ENCODE results near the gene ZNF740.
A peak's percentile ranks its signal among the peaks of the same experiment; 100 is the strongest.

ZNF740 gene

DNA sequence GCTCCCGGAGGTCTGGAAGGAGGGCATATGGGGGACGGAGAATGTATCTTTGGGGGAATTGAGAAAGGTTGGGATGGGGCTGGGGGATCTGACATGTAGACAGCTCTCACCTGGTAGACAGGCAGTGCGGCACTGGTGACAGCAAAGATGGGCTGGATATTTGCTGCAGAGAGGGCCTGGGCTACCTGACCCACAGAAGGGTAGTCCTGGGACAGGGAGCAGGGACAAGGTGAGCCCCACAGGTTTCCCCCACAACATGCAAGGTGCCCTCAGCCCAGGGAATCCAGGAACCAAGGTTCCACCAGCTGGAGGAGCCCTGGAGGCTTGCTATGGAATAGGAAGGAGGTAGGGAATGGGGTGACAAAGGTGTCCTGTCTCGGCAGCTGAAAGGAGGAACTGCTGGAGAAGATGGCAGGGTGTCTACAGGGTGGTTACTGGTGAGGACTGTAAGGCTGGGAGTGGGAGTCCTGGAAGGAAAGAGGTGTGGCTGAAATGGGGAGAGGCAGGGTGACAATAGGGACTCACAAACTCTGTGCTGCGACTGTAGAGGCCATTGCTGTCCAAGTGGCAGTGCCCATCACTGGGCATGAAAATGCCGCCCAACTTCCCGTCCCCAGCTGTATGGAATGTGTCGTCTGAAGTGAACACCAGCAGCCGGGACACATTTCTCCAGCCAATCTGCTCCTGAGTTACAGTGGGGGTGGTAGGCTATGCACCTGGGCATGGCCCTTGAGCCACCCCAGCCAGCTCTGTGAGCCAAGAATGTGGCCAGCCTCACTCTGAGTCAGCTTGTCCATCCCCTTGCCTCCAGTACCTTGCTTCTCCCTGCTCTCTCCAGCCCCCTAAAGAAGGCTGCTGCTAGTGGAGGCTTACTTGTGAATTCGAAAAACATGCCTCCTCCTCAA is 15.2 kb downstream of the ZNF740 start:
- H3K27ac ChIP-seq (ENCODE audit: low read depth, low read length), result no peak overlapping the region
- no peaks in the 10 kb centered on the region for H3K9me3 ChIP-seq (ENCODE audit: control insufficient read depth, insufficient read depth, low read length)
- H3K27me3 ChIP-seq (ENCODE audit: control insufficient read depth, low read length), result no peaks in the 10 kb centered on the region
- peaks cover 40% of the 10 kb centered on the region for H3K4me1 ChIP-seq (ENCODE audit: control insufficient read depth, low read length)
- H3K79me2 ChIP-seq (ENCODE audit: control insufficient read depth, low read length), result no peaks in the 10 kb centered on the region
- H4K20me1 ChIP-seq (ENCODE audit: control insufficient read depth, insufficient read depth, low read depth, low read length), result no peaks in the 10 kb centered on the region
- H3K4me2 ChIP-seq (ENCODE audit: low read length), result no peak overlapping the region
- peaks cover 12% of the 10 kb centered on the region for H3F3A ChIP-seq (ENCODE audit: control insufficient read depth, insufficient read depth)
- peaks cover 49% of the 10 kb centered on the region for H3K36me3 ChIP-seq (ENCODE audit: control insufficient read depth, low read length)
- H3K4me3 ChIP-seq (ENCODE audit: low read length), result no peak overlapping the region
- H3K9me2 ChIP-seq (replicated peaks; ENCODE audit: control insufficient read depth, low read length), result no peaks in the 10 kb centered on the region
- TF ChIP-seq, protein P1, sequence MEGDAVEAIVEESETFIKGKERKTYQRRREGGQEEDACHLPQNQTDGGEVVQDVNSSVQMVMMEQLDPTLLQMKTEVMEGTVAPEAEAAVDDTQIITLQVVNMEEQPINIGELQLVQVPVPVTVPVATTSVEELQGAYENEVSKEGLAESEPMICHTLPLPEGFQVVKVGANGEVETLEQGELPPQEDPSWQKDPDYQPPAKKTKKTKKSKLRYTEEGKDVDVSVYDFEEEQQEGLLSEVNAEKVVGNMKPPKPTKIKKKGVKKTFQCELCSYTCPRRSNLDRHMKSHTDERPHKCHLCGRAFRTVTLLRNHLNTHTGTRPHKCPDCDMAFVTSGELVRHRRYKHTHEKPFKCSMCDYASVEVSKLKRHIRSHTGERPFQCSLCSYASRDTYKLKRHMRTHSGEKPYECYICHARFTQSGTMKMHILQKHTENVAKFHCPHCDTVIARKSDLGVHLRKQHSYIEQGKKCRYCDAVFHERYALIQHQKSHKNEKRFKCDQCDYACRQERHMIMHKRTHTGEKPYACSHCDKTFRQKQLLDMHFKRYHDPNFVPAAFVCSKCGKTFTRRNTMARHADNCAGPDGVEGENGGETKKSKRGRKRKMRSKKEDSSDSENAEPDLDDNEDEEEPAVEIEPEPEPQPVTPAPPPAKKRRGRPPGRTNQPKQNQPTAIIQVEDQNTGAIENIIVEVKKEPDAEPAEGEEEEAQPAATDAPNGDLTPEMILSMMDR (IDR thresholded peaks at IDR 0.05; ENCODE audit: low read depth, low read length, poor library complexity, severe bottlenecking), result no peak
- no peak for TF ChIP-seq EZH2phosphoT487 (IDR thresholded peaks at IDR 0.05; ENCODE audit: borderline replicate concordance, low read length)

DNA sequence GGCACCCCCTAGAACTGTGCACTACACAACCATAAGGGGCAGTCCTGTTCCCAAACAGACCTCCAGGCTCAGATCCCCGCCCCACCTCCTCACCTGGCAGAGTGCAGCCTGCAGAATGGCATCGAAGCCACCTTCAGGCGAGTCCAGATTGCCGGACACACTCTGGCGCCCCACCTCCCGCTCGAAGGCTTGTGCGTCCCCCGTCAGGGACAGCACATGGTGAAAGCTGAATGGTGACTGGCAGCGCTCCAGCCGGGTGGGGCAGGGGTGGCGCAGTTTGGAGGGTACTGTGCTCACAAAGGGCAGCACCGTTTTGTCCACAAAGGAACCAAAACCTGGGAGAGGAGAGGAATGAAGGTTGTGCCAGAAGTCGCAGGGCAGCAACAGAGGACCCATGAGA is 16.0 kb downstream of the ZNF740 start:
- no peaks in the 10 kb centered on the region for H3K9me2 ChIP-seq (replicated peaks; ENCODE audit: control insufficient read depth, low read length)
- no peak overlapping the region for H3K27ac ChIP-seq (ENCODE audit: low read depth, low read length)
- no peaks in the 10 kb centered on the region for H3K27me3 ChIP-seq (ENCODE audit: control insufficient read depth, low read length)
- H3K79me2 ChIP-seq (ENCODE audit: control insufficient read depth, low read length), result no peaks in the 10 kb centered on the region
- H3K36me3 ChIP-seq (ENCODE audit: control insufficient read depth, low read length), result peaks cover 46% of the 10 kb centered on the region
- no peak overlapping the region for H3K4me3 ChIP-seq (ENCODE audit: low read length)
- no peaks in the 10 kb centered on the region for H4K20me1 ChIP-seq (ENCODE audit: control insufficient read depth, insufficient read depth, low read depth, low read length)
- H3K4me2 ChIP-seq (ENCODE audit: low read length), result no peak overlapping the region
- no peaks in the 10 kb centered on the region for H3K9me3 ChIP-seq (ENCODE audit: control insufficient read depth, insufficient read depth, low read length)
- TF ChIP-seq, protein P1 (IDR thresholded peaks at IDR 0.05; ENCODE audit: low read depth, low read length, poor library complexity, severe bottlenecking), result no peak
- no peak for TF ChIP-seq EZH2phosphoT487 (IDR thresholded peaks at IDR 0.05; ENCODE audit: borderline replicate concordance, low read length)
- peaks cover 19% of the 10 kb centered on the region for H3F3A ChIP-seq (ENCODE audit: control insufficient read depth, insufficient read depth)
- H3K4me1 ChIP-seq (ENCODE audit: control insufficient read depth, low read length), result peaks cover 47% of the 10 kb centered on the region

DNA sequence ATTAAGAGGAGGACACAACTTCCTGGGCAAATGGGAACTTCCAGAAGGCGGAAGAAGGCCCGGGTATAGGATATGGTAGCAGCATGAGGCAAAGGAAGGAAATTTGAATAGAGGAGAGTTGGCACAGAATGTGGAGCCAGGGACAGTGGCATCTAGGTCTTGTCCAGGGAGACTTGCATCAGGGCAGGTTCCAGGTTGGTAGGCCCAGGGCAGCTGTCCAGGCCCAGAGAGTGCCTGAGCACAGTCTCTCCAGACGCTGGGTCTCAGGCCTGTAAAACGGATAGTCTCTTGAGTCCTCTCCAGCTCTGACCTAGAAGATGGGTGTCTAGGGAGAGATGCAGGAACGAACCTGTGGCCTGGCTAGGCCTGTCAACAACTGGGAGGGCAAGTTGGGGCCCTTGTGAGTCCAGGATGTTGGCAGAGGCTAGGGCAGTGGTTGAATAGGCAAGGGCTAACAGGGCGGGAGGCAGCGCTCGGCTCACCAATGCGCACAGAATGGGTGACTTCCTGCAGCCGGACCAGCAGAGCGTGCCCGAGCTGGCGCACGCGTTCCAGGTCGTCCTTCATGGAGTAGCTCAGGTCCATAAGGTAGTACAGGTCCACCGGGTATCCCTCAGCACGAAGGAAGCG is 16.6 kb downstream of the ZNF740 start:
- H3K27ac ChIP-seq (ENCODE audit: low read depth, low read length), result peak overlapping the region; percentile 94; the same call in 1 of the 2 replicates
- peaks cover 22% of the 10 kb centered on the region for H3F3A ChIP-seq (ENCODE audit: control insufficient read depth, insufficient read depth)
- H4K20me1 ChIP-seq (ENCODE audit: control insufficient read depth, insufficient read depth, low read depth, low read length), result no peaks in the 10 kb centered on the region
- H3K4me1 ChIP-seq (ENCODE audit: control insufficient read depth, low read length), result peaks cover 54% of the 10 kb centered on the region
- TF ChIP-seq EZH2phosphoT487 (IDR thresholded peaks at IDR 0.05; ENCODE audit: borderline replicate concordance, low read length), result no peak
- TF ChIP-seq, protein P1 (IDR thresholded peaks at IDR 0.05; ENCODE audit: low read depth, low read length, poor library complexity, severe bottlenecking), result no peak
- no peaks in the 10 kb centered on the region for H3K9me3 ChIP-seq (ENCODE audit: control insufficient read depth, insufficient read depth, low read length)
- H3K79me2 ChIP-seq (ENCODE audit: control insufficient read depth, low read length), result no peaks in the 10 kb centered on the region
- H3K9me2 ChIP-seq (replicated peaks; ENCODE audit: control insufficient read depth, low read length), result no peaks in the 10 kb centered on the region
- H3K4me3 ChIP-seq (ENCODE audit: low read length), result peak overlapping the region; percentile 48
- no peaks in the 10 kb centered on the region for H3K27me3 ChIP-seq (ENCODE audit: control insufficient read depth, low read length)
- H3K36me3 ChIP-seq (ENCODE audit: control insufficient read depth, low read length), result peaks cover 40% of the 10 kb centered on the region
- H3K4me2 ChIP-seq (ENCODE audit: low read length), result peak overlapping the region; percentile 77

All from DOHH2 (cell line).